A673 (cell line): Measurements from ENCODE around the gene IRX4.

Source experiments
- EZH2 ChIP-seq: fragments of 200-600 bp; sonication (generic); IDR thresholded peaks from 2 replicates; pipeline ENCODE4 v1.6.1; 2017; ENCODE audit warnings: borderline replicate concordance, low read depth, mild to moderate bottlenecking, mixed read lengths, antibody characterized with exemption, low read length; ENCODE audit not compliant: poor library complexity, severe bottlenecking
- TF ChIP-seq, protein P1 (sequence below): fragments of 300-800, 200-600 bp; sonication (generic); conservative IDR thresholded peaks from 2 replicates; pipeline ENCODE4 v1.5.1; 2017; ENCODE audit warnings: low read depth, mild to moderate bottlenecking, antibody characterized with exemption, low read length, moderate library complexity, mixed read lengths

DNA sequence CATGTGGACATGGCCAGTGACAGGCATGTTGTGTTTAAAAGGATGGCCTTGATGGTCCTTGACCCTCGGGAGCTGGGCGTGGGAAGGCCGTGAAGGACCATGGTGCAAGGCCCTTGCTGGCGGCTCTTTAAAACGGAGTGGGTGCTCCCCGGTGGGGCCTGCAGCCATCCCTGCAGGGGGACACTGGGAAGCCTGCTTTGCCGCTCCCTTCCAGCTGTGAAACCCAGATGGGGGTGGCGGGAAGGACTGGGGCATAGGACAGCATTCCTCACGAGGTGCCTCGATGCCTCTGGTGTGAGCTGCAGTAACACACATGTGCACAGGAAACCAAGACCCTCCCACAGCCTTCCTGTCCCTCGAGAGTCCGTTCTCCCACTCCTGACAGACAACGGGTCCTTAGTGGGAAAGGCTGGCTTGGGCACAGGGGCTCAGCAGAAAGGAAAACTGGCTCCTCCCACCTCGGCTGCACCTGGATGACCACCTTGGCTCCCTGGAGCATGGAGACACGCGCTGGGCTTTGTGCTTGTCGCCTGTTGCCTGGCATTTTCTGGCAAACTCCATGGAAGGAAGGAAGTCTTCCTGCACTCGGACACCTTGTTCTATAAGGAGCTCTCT, 30.3 kb upstream of the IRX4 start:
- TF ChIP-seq EZH2, result no peak
- TF ChIP-seq, protein P1, sequence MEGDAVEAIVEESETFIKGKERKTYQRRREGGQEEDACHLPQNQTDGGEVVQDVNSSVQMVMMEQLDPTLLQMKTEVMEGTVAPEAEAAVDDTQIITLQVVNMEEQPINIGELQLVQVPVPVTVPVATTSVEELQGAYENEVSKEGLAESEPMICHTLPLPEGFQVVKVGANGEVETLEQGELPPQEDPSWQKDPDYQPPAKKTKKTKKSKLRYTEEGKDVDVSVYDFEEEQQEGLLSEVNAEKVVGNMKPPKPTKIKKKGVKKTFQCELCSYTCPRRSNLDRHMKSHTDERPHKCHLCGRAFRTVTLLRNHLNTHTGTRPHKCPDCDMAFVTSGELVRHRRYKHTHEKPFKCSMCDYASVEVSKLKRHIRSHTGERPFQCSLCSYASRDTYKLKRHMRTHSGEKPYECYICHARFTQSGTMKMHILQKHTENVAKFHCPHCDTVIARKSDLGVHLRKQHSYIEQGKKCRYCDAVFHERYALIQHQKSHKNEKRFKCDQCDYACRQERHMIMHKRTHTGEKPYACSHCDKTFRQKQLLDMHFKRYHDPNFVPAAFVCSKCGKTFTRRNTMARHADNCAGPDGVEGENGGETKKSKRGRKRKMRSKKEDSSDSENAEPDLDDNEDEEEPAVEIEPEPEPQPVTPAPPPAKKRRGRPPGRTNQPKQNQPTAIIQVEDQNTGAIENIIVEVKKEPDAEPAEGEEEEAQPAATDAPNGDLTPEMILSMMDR, result no peak
